ENCODE results near the gene EYA2. TPM values are rescaled to one million over a fixed set of nuclear protein-coding genes. Genes with fewer than 3 reads are reported as not detected.

EYA2 gene
- polyA plus RNA-seq, 1 donor (not counting 4 experiments of a cell fraction or from before 2014, with no cell fraction given) = not detected

- DNase-seq (ENCODE audit: low read depth, low spot score) = no peak
- dilution Hi-C loops (cut with MboI; ENCODE audit: extremely low pct_ligation_motif_present, low sequenced_read_pairs) = no loop called here
- no peak for FAIRE-seq
Observed at GRCh38 chr20:47167846-47168245, 273.2 kb downstream of the EYA2 start.

GRCh38 chr20:47172579-47172978, 277.9 kb downstream of the EYA2 start:
- peaks cover 7% of the 10 kb centered on the region for H3K4me1 ChIP-seq (ENCODE audit: control insufficient read depth, extremely low read depth, insufficient read depth, low read length)
- dilution Hi-C loops (cut with MboI; ENCODE audit: extremely low pct_ligation_motif_present, low sequenced_read_pairs) = no loop called here
- H4K20me1 ChIP-seq (ENCODE audit: control insufficient read depth, extremely low read depth, insufficient read depth, low read length) = no peaks in the 10 kb centered on the region
- TF ChIP-seq CTCF (optimal IDR thresholded peaks at IDR 0.05 in 1 of 3, IDR thresholded peaks at IDR 0.05 in 1 of 3, conservative IDR thresholded peaks at IDR 0.05 in 1 of 3; ENCODE audit: extremely low read depth in 1 of 3, insufficient read depth in 2 of 3, low read length in 3 of 3) (no peak), EZH2 (IDR thresholded peaks at IDR 0.05; ENCODE audit: low read length) (no peak)
- peaks cover 7% of the 10 kb centered on the region for H3K27me3 ChIP-seq (ENCODE audit: control insufficient read depth, extremely low read depth, insufficient read depth, low read length)
- FAIRE-seq (no peak), DNase-seq (ENCODE audit: low read depth, low spot score) (no peak)
- no peaks in the 10 kb centered on the region for H3K79me2 ChIP-seq (ENCODE audit: control insufficient read depth, insufficient read depth, low read length)
- no peak overlapping the region for H3K9ac ChIP-seq (ENCODE audit: control insufficient read depth, extremely low read depth, insufficient read depth, low read length)
- no peaks in the 10 kb centered on the region for H3K9me3 ChIP-seq (ENCODE audit: control insufficient read depth, low read depth, low read length)
- H2AFZ ChIP-seq (ENCODE audit: control insufficient read depth, low read length) = no peak overlapping the region
- H3K9me1 ChIP-seq (ENCODE audit: control insufficient read depth, extremely low read depth, insufficient read depth, low read length) = no peaks in the 10 kb centered on the region
- no peaks in the 10 kb centered on the region for H3K36me3 ChIP-seq (ENCODE audit: control insufficient read depth in 2 of 2, extremely low read depth in 1 of 2, insufficient read depth in 2 of 2, low read length in 2 of 2)
- no peak overlapping the region for H3K4me2 ChIP-seq (ENCODE audit: control insufficient read depth, extremely low read depth, insufficient read depth, low read depth, low read length)
- no peak overlapping the region for H3K27ac ChIP-seq (ENCODE audit: control insufficient read depth, insufficient read depth, low read length)
- H3K4me3 ChIP-seq (ENCODE audit: control insufficient read depth in 2 of 3, extremely low read depth in 1 of 3, insufficient read depth in 2 of 3, low read depth in 1 of 3, low read length in 3 of 3) = no peak overlapping the region

More at GRCh38 chr20:47167846-47168245, 273.2 kb downstream of the EYA2 start:
- Histone ChIP-seq H3K79me2 (ENCODE audit: control insufficient read depth, insufficient read depth, low read length) (no peaks in the 10 kb centered on the region), H4K20me1 (ENCODE audit: control insufficient read depth, extremely low read depth, insufficient read depth, low read length) (no peaks in the 10 kb centered on the region), H2AFZ (ENCODE audit: control insufficient read depth, low read length) (no peak overlapping the region), H3K27ac (ENCODE audit: control insufficient read depth, insufficient read depth, low read length) (no peak overlapping the region), H3K27me3 (ENCODE audit: control insufficient read depth, extremely low read depth, insufficient read depth, low read length) (peaks cover 7% of the 10 kb centered on the region), H3K9me1 (ENCODE audit: control insufficient read depth, extremely low read depth, insufficient read depth, low read length) (no peaks in the 10 kb centered on the region), H3K4me1 (ENCODE audit: control insufficient read depth, extremely low read depth, insufficient read depth, low read length) (peaks cover 7% of the 10 kb centered on the region), H3K4me3 (ENCODE audit: control insufficient read depth in 2 of 3, extremely low read depth in 1 of 3, insufficient read depth in 2 of 3, low read depth in 1 of 3, low read length in 3 of 3) (no peak overlapping the region), H3K9me3 (ENCODE audit: control insufficient read depth, low read depth, low read length) (no peaks in the 10 kb centered on the region), H3K4me2 (ENCODE audit: control insufficient read depth, extremely low read depth, insufficient read depth, low read depth, low read length) (no peak overlapping the region), H3K9ac (ENCODE audit: control insufficient read depth, extremely low read depth, insufficient read depth, low read length) (no peak overlapping the region), H3K36me3 (ENCODE audit: control insufficient read depth in 2 of 2, extremely low read depth in 1 of 2, insufficient read depth in 2 of 2, low read length in 2 of 2) (no peaks in the 10 kb centered on the region)
- no peak for TF ChIP-seq CTCF (optimal IDR thresholded peaks at IDR 0.05 in 1 of 3, IDR thresholded peaks at IDR 0.05 in 1 of 3, conservative IDR thresholded peaks at IDR 0.05 in 1 of 3; ENCODE audit: extremely low read depth in 1 of 3, insufficient read depth in 2 of 3, low read length in 3 of 3)
- TF ChIP-seq EZH2 (IDR thresholded peaks at IDR 0.05; ENCODE audit: low read length) = no peak
